ENCODE data around the gene MRPL54.

GRCh38 chr19:3776479-3777040 lies 14.1 kb downstream of the MRPL54 start:
- no peak for TF ChIP-seq EZH2 (IDR thresholded peaks at IDR 0.05; ENCODE audit: low read length, unreplicated experiment)
- TF ChIP-seq CTCF (conservative IDR thresholded peaks at IDR 0.05; ENCODE audit: low read depth, low read length): no peak
- TF ChIP-seq EZH2phosphoT487 (IDR thresholded peaks at IDR 0.05; ENCODE audit: borderline replicate concordance, low read length): no peak

All from PC-3 (cell line).